OCI-LY3 (cell line): ENCODE measurements around the gene DUOXA1.

ENCODE experiments used
- H2AFZ ChIP-seq: fragments of 200-600, 300-600 bp; shearing (Covaris generic); 2 replicates; pipeline ENCODE4 v1.6.0; 2014; ENCODE audit warnings: antibody characterized with exemption, low read depth, low read length
- H3K27ac ChIP-seq: fragments of 200-600, 300-600 bp; sonication (generic); 2 replicates; pipeline ENCODE4 v1.5.1; 2014; ENCODE audit warnings: mild to moderate bottlenecking, low read length, moderate library complexity, mixed read lengths
- H3K27me3 ChIP-seq: fragments of 200-600, 300-600 bp; sonication (generic); 2 replicates; pipeline ENCODE4 v1.6.1; 2014; ENCODE audit warnings: low read depth, low read length, mixed read lengths
- H3K36me3 ChIP-seq: fragments of 200-600, 300-600 bp; sonication (generic); replicated peaks from 2 replicates; pipeline ENCODE3; 2014; ENCODE audit warnings: low read depth, low read length, mixed read lengths
- H3K4me1 ChIP-seq: fragments of 300-600, 200-600 bp; sonication (generic); 2 replicates; pipeline ENCODE4 v1.6.1; 2014; ENCODE audit warnings: low read length, mixed read lengths
- H3K4me2 ChIP-seq: fragments of 200-600, 300-600 bp; sonication (generic); 2 replicates; pipeline ENCODE4 v1.6.1; 2014; ENCODE audit warnings: low read length, mixed read lengths
- H3K4me3 ChIP-seq: fragments of 300-600, 200-600 bp; sonication (generic); 2 replicates; pipeline ENCODE4 v1.5.1; 2014; ENCODE audit warnings: antibody characterized with exemption, mild to moderate bottlenecking, low read length, moderate library complexity
- H3K79me2 ChIP-seq: fragments of 300-600, 200-600 bp; shearing (Covaris generic); 2 replicates; pipeline ENCODE4 v1.6.1; 2014; ENCODE audit warnings: mild to moderate bottlenecking, low read length, mixed read lengths
- H3K9ac ChIP-seq: fragments of 300-600, 200-600 bp; shearing (Covaris generic); 2 replicates; pipeline ENCODE4 v1.6.0; 2014; ENCODE audit warnings: mild to moderate bottlenecking, low read length, moderate library complexity
- H3K9me3 ChIP-seq: fragments of 200-600, 300-600 bp; shearing (Covaris generic); 2 replicates; pipeline ENCODE4 v1.6.1; 2014; ENCODE audit warnings: low read length, mixed read lengths; ENCODE audit not compliant: insufficient read depth
- H4K20me1 ChIP-seq: fragments of 200-600, 300-600 bp; sonication (generic); 2 replicates; pipeline ENCODE4 v1.6.1; 2016; ENCODE audit warnings: low read length, mixed read lengths; ENCODE audit not compliant: insufficient read depth
- CTCF ChIP-seq: fragments of 200-600, 300-600 bp; sonication (generic); IDR thresholded peaks from 2 replicates; pipeline ENCODE4 v1.5.1; 2014; ENCODE audit warnings: antibody characterized with exemption, low read length, low read depth
- EZH2phosphoT487 ChIP-seq: fragments of 200-600 bp; shearing (Covaris generic); IDR thresholded peaks from 2 replicates; pipeline ENCODE4 v1.6.1; 2018; ENCODE audit warnings: antibody characterized with exemption, mixed run types, low read depth

The DUOXA1 gene

GRCh38 chr15:45156744-45157455 lies 27.2 kb upstream of the DUOXA1 start:
- no peaks in the 10 kb centered on the region for H3K36me3 ChIP-seq
- H3K79me2 ChIP-seq: no peaks in the 10 kb centered on the region
- no peaks in the 10 kb centered on the region for H4K20me1 ChIP-seq
- no peak overlapping the region for H2AFZ ChIP-seq
- H3K27ac ChIP-seq: no peak overlapping the region
- no peaks in the 10 kb centered on the region for H3K9me3 ChIP-seq
- H3K4me2 ChIP-seq: no peak overlapping the region
- TF ChIP-seq CTCF: no peak
- no peak for TF ChIP-seq EZH2phosphoT487
- no peaks in the 10 kb centered on the region for H3K27me3 ChIP-seq
- no peak overlapping the region for H3K4me3 ChIP-seq
- no peaks in the 10 kb centered on the region for H3K4me1 ChIP-seq
- H3K9ac ChIP-seq: no peak overlapping the region

- Histone ChIP-seq H3K4me1 (no peaks in the 10 kb centered on the region), H3K4me2 (no peak overlapping the region), H2AFZ (no peak overlapping the region), H3K79me2 (no peaks in the 10 kb centered on the region), H3K27ac (no peak overlapping the region), H3K27me3 (no peaks in the 10 kb centered on the region), H3K9me3 (no peaks in the 10 kb centered on the region), H4K20me1 (no peaks in the 10 kb centered on the region), H3K4me3 (no peak overlapping the region), H3K36me3 (no peaks in the 10 kb centered on the region), H3K9ac (no peak overlapping the region)
- TF ChIP-seq EZH2phosphoT487 (no peak), CTCF (no peak)
These were observed 26.1 kb upstream of the DUOXA1 start for GRCh38 chr15:45155739-45156138.

- no peaks in the 10 kb centered on the region for H4K20me1 ChIP-seq
- H3K4me3 ChIP-seq: no peak overlapping the region
- no peaks in the 10 kb centered on the region for H3K9me3 ChIP-seq
- no peak overlapping the region for H3K27ac ChIP-seq
- H3K79me2 ChIP-seq: no peaks in the 10 kb centered on the region
- H3K4me2 ChIP-seq: no peak overlapping the region
- TF ChIP-seq EZH2phosphoT487 (no peak), CTCF (no peak)
- H3K27me3 ChIP-seq: no peaks in the 10 kb centered on the region
- H3K9ac ChIP-seq: no peak overlapping the region
- no peaks in the 10 kb centered on the region for H3K36me3 ChIP-seq
- H3K4me1 ChIP-seq: no peaks in the 10 kb centered on the region
- H2AFZ ChIP-seq: no peak overlapping the region
These were observed 22.5 kb upstream of the DUOXA1 start for GRCh38 chr15:45151998-45152828.

GRCh38 chr15:45150997-45151396 lies 21.3 kb upstream of the DUOXA1 start:
- Histone ChIP-seq H3K4me3 (no peak overlapping the region), H3K4me1 (no peaks in the 10 kb centered on the region), H3K9me3 (no peaks in the 10 kb centered on the region), H4K20me1 (no peaks in the 10 kb centered on the region), H3K36me3 (no peaks in the 10 kb centered on the region), H3K27me3 (no peaks in the 10 kb centered on the region), H3K79me2 (no peaks in the 10 kb centered on the region), H3K9ac (no peak overlapping the region), H3K27ac (no peak overlapping the region), H2AFZ (no peak overlapping the region), H3K4me2 (no peak overlapping the region)
- TF ChIP-seq EZH2phosphoT487 (no peak), CTCF (no peak)
